Stimulated activated CD8-positive, alpha-beta memory T cell treated with anti-CD3 and anti-CD28 coated beads, Interleukin-4, amount 100 ng/mL, for 4 hours (primary cell): ENCODE data around the gene TTC28.
"Not testable (repeated sequence)": the region's sequence is repeated elsewhere in the genome, so short reads cannot be mapped to it uniquely, and the experiment has no call there.

ENCODE experiments used
- DNase-seq, 2 donors: peaks; one replicate each; pipeline ENCODE4 v3.0.0-alpha.2; 2020; ENCODE audit warnings: low read depth in 2 of 2, low spot score in 1 of 2

The TTC28 gene

GRCh38 chr22:28678170-28678569 lies 1.5 kb downstream of the TTC28 start:
- not testable (repeated sequence) for DNase-seq

DNA sequence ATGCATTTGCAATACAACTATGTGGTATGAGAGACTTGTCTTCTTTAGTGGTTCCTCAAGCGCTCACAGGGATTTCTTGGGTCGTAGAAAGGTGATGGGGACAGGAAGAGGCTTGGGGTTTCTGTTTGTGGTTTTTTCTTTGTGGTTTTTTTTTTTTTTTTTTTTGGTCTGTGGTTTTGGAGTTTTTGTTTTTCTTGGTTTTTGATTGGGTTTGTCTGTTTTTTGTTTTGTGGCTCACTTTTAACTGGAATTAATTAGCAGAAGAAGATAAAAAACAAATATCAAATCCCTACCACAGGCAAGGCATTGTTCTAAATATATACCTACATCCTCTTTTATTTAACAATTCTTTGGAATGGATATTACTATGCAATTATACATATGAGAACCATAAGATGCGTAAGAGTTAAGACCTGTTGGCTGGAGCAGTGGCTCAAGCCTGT lies 5.5 kb downstream of the TTC28 start:
- DNase-seq: no peak

DNA sequence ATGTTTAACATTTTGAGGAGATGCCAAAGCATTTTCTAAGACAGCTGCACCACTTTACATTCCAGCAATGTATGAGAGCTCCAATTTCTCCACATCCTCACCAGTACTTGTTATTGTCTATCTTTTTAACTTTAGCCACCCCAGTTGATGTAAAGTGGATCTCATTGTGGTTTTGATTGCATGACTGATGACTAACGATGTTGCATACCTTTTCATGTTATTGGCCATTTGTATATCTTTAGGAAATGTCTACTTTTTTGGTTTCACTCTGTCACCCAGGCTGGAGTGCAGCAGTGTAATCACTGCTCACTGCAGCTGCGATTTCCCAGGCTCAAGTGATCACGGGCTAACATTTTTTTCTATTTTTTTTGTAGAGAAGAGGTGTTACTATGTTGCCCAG lies 8.9 kb downstream of the TTC28 start:
- DNase-seq: no peak

DNA sequence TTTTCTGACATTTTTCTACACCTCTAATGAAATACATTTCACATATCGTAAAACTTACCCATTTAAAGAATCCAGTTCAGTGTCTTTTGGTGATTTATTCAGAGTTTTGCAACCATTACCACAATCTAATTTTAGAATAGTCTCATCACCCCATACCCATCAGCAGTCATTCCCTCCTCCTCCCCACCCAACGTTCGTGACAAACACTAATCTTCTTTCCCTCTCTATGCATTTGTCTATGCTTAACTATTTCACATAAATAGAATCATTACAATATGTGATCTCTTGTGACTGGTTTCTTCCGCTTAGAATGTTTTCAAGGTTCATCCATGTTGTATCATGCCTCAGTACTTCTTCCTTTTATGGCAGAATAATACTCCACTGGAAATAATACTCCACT lies 9.5 kb downstream of the TTC28 start:
- no peak for DNase-seq

DNA sequence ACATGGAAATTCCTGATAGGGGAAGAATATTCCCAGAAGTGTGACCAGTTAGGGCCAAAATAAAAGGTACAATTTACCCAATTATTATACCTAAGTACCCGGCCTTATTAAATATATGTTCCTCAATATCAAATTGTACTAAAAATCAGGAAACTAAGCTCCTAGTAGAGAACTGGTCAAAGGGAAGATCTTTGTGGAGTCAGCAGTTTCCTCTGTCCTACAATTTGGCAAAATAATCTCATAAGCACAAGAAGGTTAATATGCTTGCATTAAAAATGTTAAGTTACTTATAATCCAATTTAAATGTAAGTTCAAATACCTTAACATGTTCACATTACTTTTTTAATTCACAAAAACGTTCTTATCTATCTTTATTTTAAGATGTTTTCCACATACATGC lies 10.3 kb downstream of the TTC28 start:
- no peak for DNase-seq

DNA sequence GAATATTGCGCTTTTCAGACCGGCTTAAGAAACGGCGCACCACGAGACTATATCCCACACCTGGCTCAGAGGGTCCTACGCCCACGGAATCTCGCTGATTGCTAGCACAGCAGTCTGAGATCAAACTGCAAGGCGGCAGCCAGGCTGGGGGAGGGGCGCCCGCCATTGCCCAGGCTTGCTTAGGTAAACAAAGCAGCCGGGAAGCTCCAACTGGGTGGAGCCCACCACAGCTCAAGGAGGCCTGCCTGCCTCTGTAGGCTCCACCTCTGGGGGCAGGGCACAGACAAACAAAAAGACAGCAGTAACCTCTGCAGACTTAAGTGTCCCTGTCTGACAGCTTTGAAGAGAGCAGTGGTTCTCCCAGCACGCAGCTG lies 16.1 kb downstream of the TTC28 start:
- DNase-seq: not testable (repeated sequence)

GRCh38 chr22:28658448-28658847 lies 21.2 kb downstream of the TTC28 start:
- no peak for DNase-seq

DNA sequence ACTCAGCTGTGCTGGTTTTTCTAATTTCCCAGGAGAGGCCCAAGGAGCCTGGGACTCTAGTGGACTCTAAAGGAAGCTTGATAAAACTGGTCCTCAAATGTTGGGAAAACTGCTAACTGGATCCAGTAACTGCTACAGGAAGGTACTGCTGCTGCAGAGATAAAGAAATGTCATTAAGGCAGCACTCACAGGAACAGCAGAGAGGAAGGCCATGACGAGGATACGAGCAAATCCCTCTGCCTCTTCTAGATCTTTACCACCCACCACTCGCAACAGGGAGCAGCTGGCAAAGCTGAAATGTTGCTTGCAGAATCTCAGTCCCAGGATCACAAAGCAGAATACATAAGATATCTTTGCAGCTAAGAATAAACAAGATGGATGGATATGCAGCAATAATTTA lies 23.5 kb downstream of the TTC28 start:
- DNase-seq: no peak

DNA sequence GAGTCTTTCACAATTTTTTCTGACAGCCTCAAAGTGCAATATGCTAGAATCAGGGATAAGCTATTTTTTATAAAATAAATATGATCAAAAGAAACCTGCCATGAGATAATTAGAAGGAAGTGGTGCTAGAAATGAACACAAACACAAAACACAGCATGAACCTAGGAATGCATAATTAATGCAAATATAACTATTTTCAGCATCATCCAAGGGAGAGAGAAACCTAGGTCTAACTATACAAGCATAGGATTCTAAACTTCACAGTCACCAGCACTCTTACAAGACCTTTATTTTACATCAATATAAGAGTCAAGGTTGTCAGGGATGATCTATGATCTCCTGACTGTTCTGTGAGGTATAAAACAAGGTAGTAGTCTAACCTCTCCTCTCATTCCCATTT lies 29.2 kb downstream of the TTC28 start:
- DNase-seq: no peak

DNA sequence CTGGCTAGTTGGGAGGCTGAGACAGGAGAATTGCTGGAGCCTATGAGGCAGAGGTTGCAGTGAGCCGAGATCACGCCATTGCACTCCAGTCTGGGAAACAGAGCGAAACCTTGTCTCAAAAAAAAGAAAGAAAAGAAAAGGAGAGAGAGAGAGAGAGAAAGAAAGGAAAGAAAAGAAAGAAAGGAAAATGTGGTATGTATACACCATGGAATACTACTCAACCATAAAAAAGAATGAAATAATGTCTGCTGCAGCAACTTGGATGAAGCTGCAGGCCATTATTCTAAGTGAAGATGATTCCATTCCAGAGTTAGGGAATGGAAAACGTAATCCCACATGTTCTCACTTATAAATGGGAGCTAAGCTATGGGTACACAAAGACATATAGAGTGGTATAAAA lies 30.8 kb downstream of the TTC28 start:
- DNase-seq: no peak

DNA sequence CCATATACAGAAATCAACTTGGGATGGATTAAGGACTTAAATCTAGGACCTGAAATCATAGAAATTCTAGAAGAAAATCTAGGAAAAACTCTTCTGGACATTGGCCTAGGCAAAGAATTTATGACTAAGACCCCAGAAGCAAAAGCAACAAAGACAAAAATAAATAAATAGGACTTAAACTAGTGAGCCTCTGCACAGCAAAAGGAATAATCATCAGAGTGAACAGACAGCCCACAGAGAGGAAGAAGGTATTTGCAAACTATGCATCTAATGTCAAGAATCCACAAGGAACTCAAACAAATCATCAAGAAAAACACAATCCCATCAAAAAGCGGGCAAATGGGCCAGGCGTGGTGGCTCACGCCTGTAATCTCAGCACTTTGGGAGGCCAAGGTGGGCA lies 32.4 kb downstream of the TTC28 start:
- DNase-seq: no peak

DNA sequence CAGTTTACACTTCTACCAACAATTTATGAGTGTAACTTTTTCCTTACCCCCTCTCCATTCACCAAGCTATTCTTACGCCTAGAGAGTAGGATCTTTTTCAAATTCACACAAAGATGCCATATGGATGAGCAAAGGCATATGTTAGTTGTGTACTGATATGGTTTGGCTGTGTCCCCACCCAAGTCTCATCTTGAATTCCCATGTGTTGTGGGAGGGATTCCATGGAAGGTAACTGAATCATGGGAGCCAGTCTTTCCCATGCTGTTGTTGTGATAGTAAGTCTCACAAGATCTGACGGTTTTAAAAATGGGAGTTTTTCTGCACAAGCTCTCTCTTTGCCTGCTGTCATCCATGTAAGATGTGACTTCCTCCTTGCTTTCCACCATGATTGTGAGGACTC lies 40.3 kb downstream of the TTC28 start:
- no peak for DNase-seq

DNA sequence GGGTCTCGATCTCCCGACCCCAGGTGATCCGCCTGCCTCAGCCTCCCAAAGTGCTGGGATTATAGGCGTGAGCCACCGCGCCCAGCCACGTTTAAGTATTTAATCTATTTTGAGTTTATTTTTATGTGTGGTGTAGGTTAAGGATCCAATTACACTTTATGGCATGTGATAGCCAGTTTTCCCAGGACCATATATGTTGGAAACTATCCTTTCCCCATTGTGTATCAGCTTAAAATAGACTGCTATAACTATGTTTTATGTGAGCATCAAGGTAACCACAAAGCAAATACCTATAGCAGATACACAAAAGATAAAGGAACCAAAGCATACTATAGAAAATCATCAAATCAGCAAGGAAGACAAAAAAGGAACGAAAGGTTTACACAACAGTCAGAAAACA lies 42.4 kb downstream of the TTC28 start:
- no peak for DNase-seq

GRCh38 chr22:28630177-28630574 lies 49.5 kb downstream of the TTC28 start:
- DNase-seq: no peak

- no peak for DNase-seq
These were observed 50.0 kb downstream of the TTC28 start for GRCh38 chr22:28629420-28630176.

DNA sequence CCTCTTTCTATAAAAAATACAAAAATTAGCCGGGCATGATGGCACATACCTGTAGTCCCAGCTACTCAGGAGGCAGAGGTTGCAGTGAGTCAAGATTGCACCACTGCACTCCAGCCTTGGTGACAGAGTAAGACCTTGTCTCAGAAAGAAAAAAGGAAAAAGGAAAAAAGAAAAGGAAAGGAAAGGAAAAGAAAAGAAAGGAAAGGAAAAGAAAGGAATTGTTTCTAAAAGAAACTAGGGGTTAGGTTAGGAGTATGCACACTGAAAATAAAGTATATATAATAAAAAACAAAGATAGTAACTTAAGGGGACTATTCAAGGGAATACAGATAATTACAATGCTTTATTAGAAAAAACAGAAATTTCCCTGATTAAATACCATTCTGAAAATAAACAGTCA lies 50.9 kb downstream of the TTC28 start:
- DNase-seq: no peak

- no peak for DNase-seq
These were observed 51.8 kb downstream of the TTC28 start for GRCh38 chr22:28627791-28628190.

- DNase-seq: no peak
These were observed 59.3 kb downstream of the TTC28 start for GRCh38 chr22:28620244-28620922.

DNA sequence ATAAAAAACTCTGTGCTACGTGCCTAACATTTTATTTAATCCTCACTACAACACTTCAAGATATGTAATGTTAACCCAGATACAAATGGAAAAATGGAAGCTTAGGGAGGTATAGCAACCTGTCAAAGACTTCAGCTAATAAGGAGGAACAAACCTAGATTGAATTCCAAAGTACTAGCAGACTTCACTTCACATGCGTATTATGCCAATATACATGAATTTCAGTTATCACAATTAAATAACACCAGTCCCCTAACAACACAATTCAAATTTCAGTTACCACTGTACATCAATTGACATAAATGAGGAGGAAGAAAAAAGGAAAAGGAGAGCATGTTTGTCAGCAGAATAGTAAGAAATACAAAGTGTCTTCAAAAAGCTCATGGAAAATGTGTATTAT lies 60.4 kb downstream of the TTC28 start:
- DNase-seq: no peak

DNA sequence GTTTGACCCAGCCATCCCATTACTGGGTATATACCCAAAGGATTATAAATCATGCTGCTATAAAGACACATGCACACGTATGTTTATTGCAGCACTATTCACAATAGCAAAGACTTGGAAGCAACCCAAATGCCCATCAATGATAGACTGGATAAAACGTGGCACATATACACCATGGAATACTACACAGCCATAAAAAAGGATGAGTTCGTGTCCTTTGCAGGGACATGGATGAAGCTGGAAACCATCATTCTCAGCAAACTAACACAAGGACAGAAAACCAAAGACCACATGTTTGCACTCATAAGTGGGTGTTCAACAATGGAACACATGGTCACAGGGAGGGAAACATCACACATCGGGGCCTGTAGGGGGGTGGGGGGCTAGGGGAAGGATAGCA lies 64.2 kb downstream of the TTC28 start:
- DNase-seq: not testable (repeated sequence)

- no peak for DNase-seq
These were observed 69.7 kb downstream of the TTC28 start for GRCh38 chr22:28609921-28610320.

- no peak for DNase-seq
These were observed 71.1 kb downstream of the TTC28 start for GRCh38 chr22:28608546-28608945.

DNA sequence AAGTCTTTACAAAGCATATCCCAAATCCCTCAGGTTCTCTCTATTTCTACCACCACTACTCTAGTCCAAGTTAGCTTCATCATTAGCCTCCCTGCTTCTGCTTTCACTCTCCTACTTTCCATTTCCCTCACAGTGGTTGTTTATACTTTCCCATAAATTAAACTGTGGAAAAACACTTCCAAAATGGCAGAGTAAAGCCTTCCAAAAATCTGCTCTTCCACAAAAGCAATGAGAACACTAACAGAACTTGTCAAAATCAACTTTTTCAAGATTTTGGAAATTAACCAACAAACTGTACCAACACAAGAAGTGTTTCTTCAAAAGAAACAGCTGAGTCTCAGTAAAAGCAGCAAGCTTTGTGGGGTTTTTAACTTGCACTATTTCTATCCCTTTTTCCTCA lies 71.8 kb downstream of the TTC28 start:
- no peak for DNase-seq
